SK-N-SH (cell line): Measurements from ENCODE around the gene ZC3H10. TPM values are rescaled to one million over a fixed set of nuclear protein-coding genes. Genes with fewer than 3 reads are reported as not detected.

Source experiments
- CTCF ChIA-PET: fragments of 300-600, 350-600 bp; formaldehyde crosslinking; extraction: SDS; loops from one replicate; lab custom pipeline; 2021; lab: Yijun Ruan, JAX
- POLR2A ChIA-PET: fragments of 350-600 bp; sonication (Branson Sonifier 250); formaldehyde crosslinking; extraction: SDS; loops from one replicate; lab custom pipeline; 2020; ENCODE audit warnings: antibody characterized with exemption, inconsistent platforms; lab: Yijun Ruan, JAX
- DNase-seq: peaks from one replicate; pipeline ENCODE4 v3.0.0; 2012
- H2AFZ ChIP-seq: fragments of 200-600 bp; sonication (generic); 2 replicates; pipeline ENCODE4 v1.8.1; 2016; ENCODE audit warnings: antibody characterized with exemption, mild to moderate bottlenecking, low read depth
- H3F3A ChIP-seq: fragments of 200-600 bp; sonication (generic); replicated peaks from 2 replicates; pipeline ENCODE3; 2016; ENCODE audit warnings: antibody characterized with exemption, mild to moderate bottlenecking; ENCODE audit not compliant: insufficient read depth
- H3K27ac ChIP-seq, 2 experiments: fragments of 200-500 bp in 1 of 2; fragments of 200-600 bp in 1 of 2; sonication (Bioruptor generic) in 1 of 2; sonication (generic), shearing (Covaris generic) in 1 of 2; 2 replicates each; pipeline versions ENCODE4 v1.5.1 to v1.6.1; 2014 to 2016; ENCODE audit warnings: low read depth in 2 of 2, inconsistent platforms in 1 of 2, low read length in 1 of 2, mild to moderate bottlenecking in 1 of 2, mixed read lengths in 1 of 2
- H3K27me3 ChIP-seq: fragments of 200-600 bp; sonication (generic), shearing (Covaris generic); 2 replicates; pipeline ENCODE4 v1.6.1; 2016; ENCODE audit warnings: mixed run types; ENCODE audit not compliant: insufficient read depth
- H3K36me3 ChIP-seq, 2 experiments: fragments of 200-500 bp in 1 of 2; fragments of 200-600 bp in 1 of 2; sonication (Bioruptor generic) in 1 of 2; sonication (generic) in 1 of 2; replicated peaks in 1 of 2; 2 replicates each; pipeline versions ENCODE3 to v1.5.1; 2014 to 2016; ENCODE audit warnings: low read length in 1 of 2, mild to moderate bottlenecking in 1 of 2; ENCODE audit not compliant: insufficient read depth in 2 of 2, control insufficient read depth in 1 of 2
- H3K4me1 ChIP-seq, 2 experiments: fragments of 200-500 bp in 1 of 2; fragments of 200-600 bp in 1 of 2; sonication (Bioruptor generic) in 1 of 2; sonication (generic), shearing (Covaris generic) in 1 of 2; 2 replicates each; pipeline versions ENCODE4 v1.5.1 to v1.6.1; 2014 to 2016; ENCODE audit warnings: low read depth in 1 of 2, low read length in 1 of 2, mixed run types in 1 of 2; ENCODE audit not compliant: insufficient read depth in 2 of 2, control insufficient read depth in 1 of 2
- H3K4me2 ChIP-seq: fragments of 200-600 bp; sonication (generic), shearing (Covaris generic); 2 replicates; pipeline ENCODE4 v1.6.1; 2017; ENCODE audit warnings: mixed run types
- H3K4me3 ChIP-seq, 2 experiments: fragments of 200-500 bp in 1 of 2; fragments of 200-600 bp in 1 of 2; sonication (Bioruptor generic) in 1 of 2; sonication (generic), shearing (Covaris generic) in 1 of 2; 2 replicates each; pipeline versions ENCODE4 v1.5.1 to v1.8.1; 2014 to 2016; ENCODE audit warnings: low read depth in 2 of 2, inconsistent platforms in 1 of 2, low read length in 1 of 2, mild to moderate bottlenecking in 1 of 2, mixed read lengths in 1 of 2, moderate library complexity in 1 of 2
- H3K79me2 ChIP-seq: fragments of 200-600 bp; sonication (generic); 2 replicates; pipeline ENCODE4 v1.8.1; 2017; ENCODE audit warnings: mild to moderate bottlenecking; ENCODE audit not compliant: insufficient read depth
- H3K9ac ChIP-seq: fragments of 200-600 bp; sonication (generic); 2 replicates; pipeline ENCODE4 v1.6.1; 2017; ENCODE audit warnings: mixed run types
- H3K9me2 ChIP-seq: fragments of 200-600 bp; sonication (generic); 2 replicates; pipeline ENCODE4 v1.6.1; 2017; ENCODE audit warnings: mixed run types
- H3K9me3 ChIP-seq: fragments of 200-600 bp; sonication (generic); 2 replicates; pipeline ENCODE4 v1.6.1; 2017; ENCODE audit warnings: mixed run types, mild to moderate bottlenecking, moderate library complexity
- H4K20me1 ChIP-seq: fragments of 200-600 bp; sonication (generic); 2 replicates; pipeline ENCODE4 v1.6.1; 2017; ENCODE audit warnings: mild to moderate bottlenecking, mixed run types; ENCODE audit not compliant: insufficient read depth
- FOSL2 ChIP-seq: IDR thresholded peaks from 2 replicates; pipeline ENCODE4 v1.4.0; 2012; ENCODE audit warnings: low read depth, mild to moderate bottlenecking, moderate library complexity, borderline replicate concordance
- FOXJ3 ChIP-seq: sonication (generic); formaldehyde crosslinking; IDR thresholded peaks from 2 replicates; pipeline ENCODE4 v1.5.1; 2020; ENCODE audit warnings: mild to moderate bottlenecking, missing genetic modification reagents
- MEF2A ChIP-seq: IDR thresholded peaks from 2 replicates; pipeline ENCODE4 v1.4.0; 2012; ENCODE audit warnings: low read depth, borderline replicate concordance
- MXI1 ChIP-seq: IDR thresholded peaks from 2 replicates; pipeline ENCODE4 v1.6.1; 2012; ENCODE audit warnings: mild to moderate bottlenecking, low read depth, low read length, improper control_type of control experiment
- NFIC ChIP-seq: IDR thresholded peaks from 2 replicates; pipeline ENCODE4 v1.4.0; 2012; ENCODE audit warnings: borderline replicate concordance
- RAD21 ChIP-seq: IDR thresholded peaks from 2 replicates; pipeline ENCODE4 v1.6.1; 2012; ENCODE audit warnings: mild to moderate bottlenecking, low read length
- REST ChIP-seq: IDR thresholded peaks from 2 replicates; pipeline ENCODE4 v1.6.1; 2012; ENCODE audit warnings: mild to moderate bottlenecking, low read depth, low read length, moderate library complexity
- SMC3 ChIP-seq: IDR thresholded peaks from 2 replicates; pipeline ENCODE4 v1.6.1; 2012; ENCODE audit warnings: low read depth, low read length, improper control_type of control experiment
- USF1 ChIP-seq: IDR thresholded peaks from 2 replicates; pipeline ENCODE4 v1.4.0; 2012; ENCODE audit warnings: low read depth, borderline replicate concordance
- USF2 ChIP-seq: fragments of 150-350 bp; IDR thresholded peaks from 2 replicates; pipeline ENCODE4 v1.6.1; 2017; ENCODE audit warnings: antibody characterized with exemption, low read length, low read depth, borderline replicate concordance
- WGBS: methylation state at CpG from one replicate; pipeline ENCODE4 v1.1.6; 2017; ENCODE audit warnings: low lambda C conversion rate; 5-methylcytosine and 5-hydroxymethylcytosine counted together
- polyA plus RNA-seq, 3 experiments: library from polyadenylated mRNA; depleted of rRNA; stranded (reverse); fragments of >200 nt; gene quantifications; 2 replicates each; pipeline ENCODE4 v1.2.3, GENCODE V29; 2012

ZC3H10 gene
- polyA plus RNA-seq, 1 of the 3 experiments (the other 2 are of a cell fraction), result 2.0 TPM

- ChIA-PET CTCF (interaction anchor here (1.1 to 16.0 kb wide), 9 partner anchors 8 to 95 kb away, joined by 3 to 272 read pairs (median 7); partner anchors contain the start of genes MYL6, MYL6B, RNF41 and SMARCC2), POLR2A (interaction anchor here (0.9 to 2.9 kb wide), 11 partner anchors 10 to 234 kb away, joined by 3 to 44 read pairs (median 7); partner anchors contain the start of genes MYL6, PA2G4, RNF41 and RPL41)
- H2AFZ ChIP-seq, result peak overlapping the region; percentile 57; the same call in 1 of the 2 replicates
Measured at GRCh38 chr12:56127485-56127887, 9.4 kb downstream of the ZC3H10 start.

GRCh38 chr12:56127888-56128669 is 10.0 kb downstream of the ZC3H10 start, which contains the start of gene ESYT1:
ESYT1 (plus strand) TSS chr12:56128267; CDS start chr12:56128320, 53 bp downstream.
- peak within 1 kb of the TSS; percentile 67 to 89 for H3K4me3 ChIP-seq
- H3K27me3 ChIP-seq, result no peaks in the 10 kb centered on the region
- CTCF ChIA-PET, result interaction anchor here (0.6 to 16.0 kb wide), 13 partner anchors 8 to 94 kb away, joined by 3 to 272 read pairs (median 5); partner anchors contain the start of genes MYL6, MYL6B, RNF41 and SMARCC2
- H3K27ac ChIP-seq, result peak within 1 kb of the TSS; percentile 85 to 88
- peak within 1 kb of the TSS; percentile 98 for H3K4me2 ChIP-seq
- peaks cover 34% of the 10 kb centered on the region for H3F3A ChIP-seq
- H2AFZ ChIP-seq, result peak within 1 kb of the TSS; percentile 57; the same call in 1 of the 2 replicates
- H3K79me2 ChIP-seq, result peaks cover 58% of the 10 kb centered on the region
- no peaks in the 10 kb centered on the region for H3K9me3 ChIP-seq
- peaks cover 25 to 28% of the 10 kb centered on the region in 2 experiments for H3K36me3 ChIP-seq
- peak within 1 kb of the TSS; percentile 88 for H3K9ac ChIP-seq
- no peaks in the 10 kb centered on the region for H3K9me2 ChIP-seq
- under 1% methylated on average over 21 of the region's 49 CpGs for WGBS
- DNase-seq, result peak; percentile 94
- POLR2A ChIA-PET, result interaction anchor here (0.6 to 2.9 kb wide), 15 partner anchors 9 to 234 kb away, joined by 3 to 44 read pairs (median 6); partner anchors contain the start of genes MYL6, MYL6B, PA2G4 and RNF41
- H3K4me1 ChIP-seq, result peaks cover 13 to 23% of the 10 kb centered on the region in 2 experiments
- no peaks in the 10 kb centered on the region for H4K20me1 ChIP-seq
- TF ChIP-seq MEF2A (no peak), MXI1 (peak; percentile 85), FOSL2 (peak; percentile 9; the same call in 1 of the 2 replicates), USF2 (peak; percentile 16; the same call in 1 of the 2 replicates), USF1 (no peak; the same call in 1 of the 2 replicates), REST (peak; percentile 53; the same call in 1 of the 2 replicates)

More at GRCh38 chr12:56127485-56127887, 9.4 kb downstream of the ZC3H10 start:
- no peaks in the 10 kb centered on the region for H4K20me1 ChIP-seq
- H3K9ac ChIP-seq, result peak overlapping the region; percentile 66
- no peaks in the 10 kb centered on the region for H3K27me3 ChIP-seq
- H3K27ac ChIP-seq, result peak overlapping the region; percentile 77 to 88
- H3K9me2 ChIP-seq, result no peaks in the 10 kb centered on the region
- TF ChIP-seq SMC3 (no peak), RAD21 (no peak), FOXJ3 (CRISPR knock-in tag) (no peak), REST (no peak), NFIC (peak; percentile 46; the same call in 1 of the 2 replicates)
- H3K9me3 ChIP-seq, result no peaks in the 10 kb centered on the region
- H3K4me2 ChIP-seq, result peak overlapping the region; percentile 86
- no peak for DNase-seq
- peaks cover 34% of the 10 kb centered on the region for H3F3A ChIP-seq
- peak overlapping the region; percentile 39 to 61 for H3K4me3 ChIP-seq
- H3K4me1 ChIP-seq, result peaks cover 13 to 23% of the 10 kb centered on the region in 2 experiments
- H3K79me2 ChIP-seq, result peaks cover 63% of the 10 kb centered on the region
- peaks cover 22 to 25% of the 10 kb centered on the region in 2 experiments for H3K36me3 ChIP-seq
- WGBS, result 7% methylated on average over 8 of the region's 8 CpGs
